Measurements from ENCODE around the gene STK10. TPM values are rescaled to one million over a fixed set of nuclear protein-coding genes. Genes with fewer than 3 reads are reported as not detected.

STK10 gene
- total and polyA plus RNA-seq, 9 of the 15 experiments (the other 6 are each of a cell fraction or from before 2014, with no cell fraction given): 0.30 to 6.7 (median 2.4) TPM

DNA sequence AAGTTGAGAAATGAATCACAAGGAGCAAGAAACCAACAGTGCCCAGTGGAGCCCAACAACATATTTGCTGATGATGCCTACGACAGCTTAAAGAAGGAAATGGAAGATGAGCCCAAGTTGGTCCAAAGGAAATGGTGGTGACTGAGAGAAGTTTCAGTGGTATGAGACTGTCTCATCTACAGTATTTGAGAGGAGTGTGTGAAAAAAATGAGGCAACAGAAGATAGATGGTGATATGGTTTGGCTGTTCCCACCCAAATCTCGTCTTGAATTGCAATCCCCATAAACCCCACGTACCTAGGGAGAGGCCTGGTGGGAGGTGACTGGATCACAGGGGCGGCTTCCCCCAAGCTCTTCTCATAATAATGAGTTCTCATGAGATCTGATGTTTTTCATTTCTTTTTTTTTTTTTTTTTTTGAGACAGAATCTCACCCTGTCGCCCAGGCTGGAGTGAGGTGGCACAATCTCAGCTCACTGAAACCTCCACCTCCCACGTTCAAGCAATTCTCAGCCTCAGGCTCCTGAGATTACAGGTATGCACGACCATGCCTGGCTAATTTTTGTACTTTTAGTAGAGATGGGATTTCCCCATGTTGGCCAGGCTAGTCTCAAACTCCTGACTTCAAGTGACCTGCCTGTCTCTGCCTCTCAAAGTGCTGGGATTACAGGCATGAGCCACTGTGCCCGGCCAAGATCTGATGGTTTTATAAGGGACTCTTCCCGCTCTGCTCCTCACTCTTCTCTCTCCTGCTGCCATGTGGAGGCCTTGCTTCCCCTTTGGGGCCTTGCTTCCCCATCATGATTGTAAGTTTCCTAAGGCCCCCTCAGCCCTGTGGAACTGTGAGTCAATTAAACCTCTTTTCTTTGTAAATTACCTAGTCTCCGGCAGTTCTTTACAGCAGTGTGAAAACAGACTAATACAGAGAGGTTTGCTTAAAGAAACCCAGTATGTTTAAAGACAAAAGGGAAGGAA lies 36.2 kb upstream of the STK10 start (continued):
- TF ChIP-seq ZNF609 (CRISPR knock-in tag; IDR thresholded peaks at IDR 0.05; ENCODE audit: borderline replicate concordance) (no peak), MTF1 (CRISPR knock-in tag; IDR thresholded peaks at IDR 0.05; ENCODE audit: borderline replicate concordance) (no peak), HDAC8 (tag; IDR thresholded peaks at IDR 0.05) (no peak), NFRKB (IDR thresholded peaks at IDR 0.05; ENCODE audit: low read depth) (no peak)
- TF ChIP-seq, protein P1, sequence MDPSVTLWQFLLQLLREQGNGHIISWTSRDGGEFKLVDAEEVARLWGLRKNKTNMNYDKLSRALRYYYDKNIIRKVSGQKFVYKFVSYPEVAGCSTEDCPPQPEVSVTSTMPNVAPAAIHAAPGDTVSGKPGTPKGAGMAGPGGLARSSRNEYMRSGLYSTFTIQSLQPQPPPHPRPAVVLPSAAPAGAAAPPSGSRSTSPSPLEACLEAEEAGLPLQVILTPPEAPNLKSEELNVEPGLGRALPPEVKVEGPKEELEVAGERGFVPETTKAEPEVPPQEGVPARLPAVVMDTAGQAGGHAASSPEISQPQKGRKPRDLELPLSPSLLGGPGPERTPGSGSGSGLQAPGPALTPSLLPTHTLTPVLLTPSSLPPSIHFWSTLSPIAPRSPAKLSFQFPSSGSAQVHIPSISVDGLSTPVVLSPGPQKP (CRISPR knock-in tag; IDR thresholded peaks at IDR 0.05): no peak
